NB4 (cell line): ENCODE data around the gene EHBP1L1.

Source experiments
- DNase-seq: peaks from one replicate; pipeline ENCODE4 v3.0.0; 2010; ENCODE audit warnings: low read depth
- H3K4me3 ChIP-seq: one replicate; pipeline ENCODE4 v1.5.1; 2011; ENCODE audit warnings: mild to moderate bottlenecking, low read depth, low read length, moderate library complexity
- MYC ChIP-seq: IDR thresholded peaks from 2 replicates; pipeline ENCODE4 v1.6.1; 2011; ENCODE audit warnings: low read depth, low read length
- POLR2A ChIP-seq: IDR thresholded peaks from 2 replicates; pipeline ENCODE4 v1.6.1; 2011; ENCODE audit warnings: mild to moderate bottlenecking; ENCODE audit not compliant: insufficient read length; ENCODE audit errors: extremely low read depth
- TF ChIP-seq, protein P1 (sequence below): IDR thresholded peaks from one replicate; pipeline ENCODE4 v1.5.1; 2012; ENCODE audit warnings: low read depth, low read length
- TF ChIP-seq, protein P2 (sequence below): IDR thresholded peaks from 2 replicates; pipeline ENCODE4 v1.6.1; 2011; ENCODE audit warnings: low read depth, low read length

The EHBP1L1 gene

DNA sequence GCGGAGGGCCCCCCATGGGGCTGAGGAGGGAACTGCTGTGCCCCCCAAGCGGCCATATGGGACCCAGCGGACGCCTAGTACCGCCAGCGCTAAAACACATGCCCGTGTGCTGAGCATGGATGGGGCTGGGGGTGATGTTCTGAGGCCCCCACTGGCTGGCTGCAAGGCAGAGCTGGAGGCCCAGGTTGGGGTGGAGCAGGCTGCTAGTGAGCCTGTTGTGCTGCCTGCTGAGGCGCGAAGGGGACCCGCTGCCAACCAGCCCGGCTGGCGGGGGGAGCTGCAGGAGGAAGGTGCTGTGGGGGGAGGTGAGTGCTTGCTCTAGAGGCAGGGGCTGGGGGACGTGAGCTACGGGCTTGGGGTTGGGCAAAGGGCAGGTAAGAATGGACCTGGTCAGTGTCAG lies 42.9 kb downstream of the EHBP1L1 start:
- no peak for TF ChIP-seq MYC
- no peak for TF ChIP-seq POLR2A
- TF ChIP-seq, protein P1, sequence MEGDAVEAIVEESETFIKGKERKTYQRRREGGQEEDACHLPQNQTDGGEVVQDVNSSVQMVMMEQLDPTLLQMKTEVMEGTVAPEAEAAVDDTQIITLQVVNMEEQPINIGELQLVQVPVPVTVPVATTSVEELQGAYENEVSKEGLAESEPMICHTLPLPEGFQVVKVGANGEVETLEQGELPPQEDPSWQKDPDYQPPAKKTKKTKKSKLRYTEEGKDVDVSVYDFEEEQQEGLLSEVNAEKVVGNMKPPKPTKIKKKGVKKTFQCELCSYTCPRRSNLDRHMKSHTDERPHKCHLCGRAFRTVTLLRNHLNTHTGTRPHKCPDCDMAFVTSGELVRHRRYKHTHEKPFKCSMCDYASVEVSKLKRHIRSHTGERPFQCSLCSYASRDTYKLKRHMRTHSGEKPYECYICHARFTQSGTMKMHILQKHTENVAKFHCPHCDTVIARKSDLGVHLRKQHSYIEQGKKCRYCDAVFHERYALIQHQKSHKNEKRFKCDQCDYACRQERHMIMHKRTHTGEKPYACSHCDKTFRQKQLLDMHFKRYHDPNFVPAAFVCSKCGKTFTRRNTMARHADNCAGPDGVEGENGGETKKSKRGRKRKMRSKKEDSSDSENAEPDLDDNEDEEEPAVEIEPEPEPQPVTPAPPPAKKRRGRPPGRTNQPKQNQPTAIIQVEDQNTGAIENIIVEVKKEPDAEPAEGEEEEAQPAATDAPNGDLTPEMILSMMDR, result no peak
- TF ChIP-seq, protein P2, sequence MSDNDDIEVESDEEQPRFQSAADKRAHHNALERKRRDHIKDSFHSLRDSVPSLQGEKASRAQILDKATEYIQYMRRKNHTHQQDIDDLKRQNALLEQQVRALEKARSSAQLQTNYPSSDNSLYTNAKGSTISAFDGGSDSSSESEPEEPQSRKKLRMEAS, result no peak
- H3K4me3 ChIP-seq, result no peak overlapping the region
- DNase-seq, result no peak

DNA sequence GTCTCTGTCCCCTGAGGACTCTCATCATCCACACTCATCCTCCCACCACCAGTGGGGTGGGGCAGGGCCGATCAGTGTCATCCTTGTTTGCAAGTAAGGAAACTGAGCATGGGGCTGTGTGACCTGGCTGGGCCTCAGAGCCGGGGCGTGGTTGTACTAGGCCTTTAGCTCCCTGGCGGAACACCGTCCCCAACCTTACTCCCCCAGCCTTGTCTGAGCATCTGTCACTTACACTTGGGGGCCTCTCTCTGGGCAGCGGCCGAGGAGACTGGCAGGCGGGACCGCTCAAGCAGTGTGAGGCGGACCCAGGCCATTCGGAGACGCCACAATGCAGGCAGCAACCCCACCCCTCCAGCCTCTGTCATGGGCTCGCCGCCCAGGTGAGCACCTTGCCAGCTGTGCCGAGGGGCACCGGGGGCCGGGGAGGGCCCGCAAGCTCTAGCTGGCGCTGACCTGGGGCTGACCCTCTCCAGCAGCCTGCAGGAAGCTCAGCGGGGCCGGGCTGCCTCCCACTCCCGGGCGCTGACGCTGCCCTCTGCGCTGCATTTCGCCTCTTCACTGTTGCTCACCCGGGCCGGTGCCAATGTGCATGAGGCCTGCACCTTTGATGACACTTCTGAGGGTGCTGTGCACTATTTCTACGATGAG lies 43.6 kb downstream of the EHBP1L1 start:
- TF ChIP-seq, protein P2, result no peak
- no peak for TF ChIP-seq POLR2A
- no peak for DNase-seq
- no peak overlapping the region for H3K4me3 ChIP-seq

DNA sequence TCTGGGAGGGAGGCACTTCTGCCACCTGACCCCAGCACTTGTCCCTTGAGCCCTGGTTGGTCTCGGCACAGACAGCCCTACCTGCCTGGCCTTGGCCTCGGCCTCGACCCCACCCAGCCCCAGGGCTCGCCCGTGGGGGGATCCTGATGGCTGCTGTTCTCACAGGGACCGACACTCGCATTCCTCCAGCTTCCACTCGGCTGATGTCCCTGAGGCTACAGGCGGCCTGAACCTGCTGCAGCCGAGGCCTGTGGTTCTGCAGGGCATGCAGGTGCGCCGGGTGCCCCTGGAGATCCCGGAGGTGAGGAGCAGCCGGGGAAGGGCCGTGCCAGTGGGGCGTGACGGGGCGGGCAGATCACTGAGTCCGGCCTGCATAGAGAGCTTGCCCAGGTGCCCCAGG lies 44.8 kb downstream of the EHBP1L1 start:
- DNase-seq, result no peak
- no peak overlapping the region for H3K4me3 ChIP-seq
- TF ChIP-seq POLR2A (no peak), MYC (no peak)

DNA sequence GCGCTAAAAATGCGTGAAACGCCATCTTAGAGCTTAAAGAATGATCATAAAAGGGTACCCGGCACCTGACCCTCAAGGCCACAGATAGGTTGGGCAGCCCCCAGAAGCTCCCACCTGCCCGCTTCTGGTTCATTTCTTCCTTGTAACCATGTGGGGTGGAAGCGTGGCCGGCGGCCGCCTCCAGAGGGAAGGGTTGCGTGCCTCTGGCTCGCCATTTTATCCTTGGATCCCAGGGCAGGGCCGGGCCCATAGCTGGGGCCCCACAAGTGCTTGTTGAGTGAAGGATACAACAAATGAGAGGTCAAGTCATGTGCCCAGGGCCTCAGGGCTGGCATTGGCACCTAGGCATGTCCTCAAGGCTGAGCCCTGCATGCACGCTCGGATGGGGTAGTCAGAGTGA lies 45.6 kb downstream of the EHBP1L1 start:
- TF ChIP-seq MYC, result no peak
- no peak for TF ChIP-seq POLR2A
- TF ChIP-seq, protein P1, result no peak
- TF ChIP-seq, protein P2, result no peak
- no peak overlapping the region for H3K4me3 ChIP-seq
- no peak for DNase-seq

DNA sequence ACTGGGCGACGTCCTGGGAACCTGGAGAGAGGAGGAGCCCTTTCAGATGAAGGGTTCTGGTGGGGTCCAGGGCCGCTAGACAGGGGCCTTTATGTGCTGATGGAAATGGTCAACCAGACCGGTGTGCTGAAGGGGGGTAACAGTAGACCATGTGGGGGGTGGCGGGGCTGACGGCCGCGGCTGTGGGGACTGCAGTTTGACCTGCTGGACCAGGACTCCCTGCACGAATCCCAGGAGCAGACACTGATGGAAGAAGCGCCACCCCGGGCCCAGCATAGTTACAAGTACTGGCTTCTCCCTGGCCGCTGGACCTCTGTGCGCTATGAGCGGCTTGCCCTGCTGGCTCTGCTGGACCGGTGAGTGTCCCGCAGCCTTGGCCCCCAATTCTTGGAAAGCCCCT lies 46.2 kb downstream of the EHBP1L1 start:
- TF ChIP-seq, protein P1, result no peak
- TF ChIP-seq, protein P2, result no peak
- TF ChIP-seq MYC (no peak), POLR2A (no peak)
- DNase-seq, result no peak
- no peak overlapping the region for H3K4me3 ChIP-seq

DNA sequence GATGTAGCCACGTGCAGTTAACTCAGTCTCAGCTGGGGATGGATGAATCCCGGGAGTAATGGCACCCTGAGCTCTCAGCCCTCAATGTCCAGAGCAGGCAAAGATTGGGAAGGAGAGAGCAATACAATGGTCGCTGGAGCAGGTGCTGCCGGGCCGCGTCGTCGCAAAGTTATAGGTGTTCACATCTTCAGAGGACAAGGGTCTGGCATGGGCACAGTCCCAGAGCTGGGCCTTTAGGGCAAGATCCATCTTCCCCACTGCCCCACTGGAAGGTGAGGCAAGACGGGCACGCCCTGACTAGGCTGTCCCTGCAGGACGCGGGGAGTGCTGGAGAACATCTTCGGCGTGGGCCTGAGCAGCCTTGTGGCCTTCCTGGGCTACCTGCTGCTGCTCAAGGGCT lies 47.3 kb downstream of the EHBP1L1 start:
- no peak for DNase-seq
- TF ChIP-seq, protein P2, result no peak
- H3K4me3 ChIP-seq, result no peak overlapping the region

DNA sequence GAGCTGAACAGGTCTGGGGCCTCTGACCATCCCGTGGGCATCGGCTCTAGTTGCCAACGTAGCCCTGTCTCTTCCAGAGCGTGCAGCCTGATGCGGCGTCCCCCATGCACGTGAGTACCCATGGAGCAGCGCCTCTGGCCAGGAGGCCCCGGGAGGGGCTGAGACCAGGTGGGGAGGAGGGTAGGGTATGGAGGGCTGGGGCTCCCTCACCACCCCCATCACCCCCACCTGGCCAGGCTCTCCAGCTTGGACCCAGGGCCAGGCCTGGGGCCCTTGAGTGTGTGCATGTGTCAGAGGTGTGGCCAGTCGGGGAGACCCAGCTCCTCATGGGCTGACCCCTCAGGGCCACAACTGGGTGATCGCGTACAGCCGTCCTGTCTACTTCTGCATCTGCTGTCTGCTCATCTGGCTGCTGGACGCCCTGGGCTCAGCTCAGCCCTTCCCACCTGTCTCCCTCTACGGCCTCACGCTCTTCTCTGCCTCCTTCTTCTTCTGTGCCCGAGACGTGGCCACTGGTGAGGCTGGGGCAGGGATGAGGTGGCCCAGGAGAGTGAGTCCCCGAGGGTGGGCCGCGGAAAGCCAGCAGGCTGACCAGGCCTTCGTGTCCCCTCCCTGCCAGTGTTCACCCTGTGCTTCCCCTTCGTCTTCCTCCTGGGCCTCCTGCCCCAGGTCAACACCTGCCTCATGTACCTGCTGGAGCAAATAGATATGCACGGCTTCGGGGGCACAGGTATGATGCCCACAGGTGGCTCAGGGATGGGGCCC lies 48.2 kb downstream of the EHBP1L1 start:
- TF ChIP-seq, protein P2, result no peak
- no peak for TF ChIP-seq POLR2A
- H3K4me3 ChIP-seq, result no peak overlapping the region
- no peak for DNase-seq
